ENCODE measurements around the gene PGAP3. TPM values are rescaled to one million over a fixed set of nuclear protein-coding genes. Genes with fewer than 3 reads are reported as not detected.
A peak's percentile ranks its signal among the peaks of the same experiment; 100 is the strongest.
"Not testable (repeated sequence)": the region's sequence is repeated elsewhere in the genome, so short reads cannot be mapped to it uniquely, and the experiment has no call there.

PGAP3 gene
- total RNA-seq, result 23.8 TPM

GRCh38 chr17:39687546-39688474 lies at the start of gene PGAP3:
TSS of gene PGAP3 (minus strand) at chr17:39688057. CDS start at chr17:39688014, 43 bp downstream.
- ATAC-seq, result peak; percentile 95
- DNase-seq (ENCODE audit: low spot score), result peak; percentile 88

GRCh38 chr17:39737206-39737759 lies 49.4 kb upstream of the PGAP3 start:
- ATAC-seq (peak; percentile 69), DNase-seq (ENCODE audit: low spot score) (peak; percentile 89)

GRCh38 chr17:39736319-39737165 lies 48.7 kb upstream of the PGAP3 start:
- ATAC-seq, result no peak
- no peak for DNase-seq (ENCODE audit: low spot score)

GRCh38 chr17:39735882-39736281 lies 48.0 kb upstream of the PGAP3 start:
- DNase-seq (ENCODE audit: low spot score) (no peak), ATAC-seq (no peak)

- ATAC-seq, result no peak
- DNase-seq (ENCODE audit: low spot score), result no peak
Observed at GRCh38 chr17:39732586-39732985, 44.7 kb upstream of the PGAP3 start.

GRCh38 chr17:39730095-39730921 lies 42.5 kb upstream of the PGAP3 start, which contains the start of gene MIEN1:
TSS of gene MIEN1 (minus strand) at chr17:39730532. CDS start at chr17:39730495, 37 bp downstream.
- ATAC-seq, result peak; percentile 99

GRCh38 chr17:39729280-39729851 lies 41.5 kb upstream of the PGAP3 start:
- no peak for ATAC-seq
- no peak for DNase-seq (ENCODE audit: low spot score)

More at GRCh38 chr17:39730095-39730921, 42.5 kb upstream of the PGAP3 start, which contains the start of gene MIEN1:
- DNase-seq (ENCODE audit: low spot score), result peak; percentile 94

GRCh38 chr17:39727556-39727955 lies 39.7 kb upstream of the PGAP3 start:
- ATAC-seq (no peak), DNase-seq (ENCODE audit: low spot score) (no peak)

GRCh38 chr17:39726617-39727016 lies 38.8 kb upstream of the PGAP3 start:
- DNase-seq (ENCODE audit: low spot score) (no peak), ATAC-seq (no peak)

GRCh38 chr17:39725923-39726322 lies 38.1 kb upstream of the PGAP3 start:
- not testable (repeated sequence) for ATAC-seq; DNase-seq (ENCODE audit: low spot score)

GRCh38 chr17:39724731-39725130 lies 36.9 kb upstream of the PGAP3 start:
- ATAC-seq (no peak), DNase-seq (ENCODE audit: low spot score) (no peak)

- DNase-seq (ENCODE audit: low spot score), result no peak
- peak; percentile 23 for ATAC-seq
Observed at GRCh38 chr17:39722965-39723848, 35.4 kb upstream of the PGAP3 start.

- DNase-seq (ENCODE audit: low spot score), result no peak
- ATAC-seq, result no peak
Observed at GRCh38 chr17:39722104-39722503, 34.2 kb upstream of the PGAP3 start.

- DNase-seq (ENCODE audit: low spot score) (no peak), ATAC-seq (no peak)
Observed at GRCh38 chr17:39719563-39720355, 31.9 kb upstream of the PGAP3 start.

- DNase-seq (ENCODE audit: low spot score), result no peak
- ATAC-seq, result no peak
Observed at GRCh38 chr17:39717660-39718059, 29.8 kb upstream of the PGAP3 start.

- DNase-seq (ENCODE audit: low spot score) (peak; percentile 80), ATAC-seq (peak; percentile 96)
Observed at GRCh38 chr17:39716879-39717536, 29.2 kb upstream of the PGAP3 start.

GRCh38 chr17:39716073-39716818 lies 28.4 kb upstream of the PGAP3 start:
- ATAC-seq (peak; percentile 6), DNase-seq (ENCODE audit: low spot score) (no peak)

Measured in left lobe of liver (tissue), 2 donors.